Kidney capillary endothelial cell (primary cell): ENCODE results near the gene CDC16.
"Not testable (repeated sequence)": the region's sequence is repeated elsewhere in the genome, so short reads cannot be mapped to it uniquely, and the experiment has no call there.

Source experiments
- DNase-seq: peaks from one replicate; pipeline ENCODE4 v3.0.0-alpha.2; 2018; ENCODE audit warnings: low spot score

Gene CDC16

GRCh38 chr13:114234645-114235421, at the start of gene CDC16:
TSS of gene CDC16 (plus strand) at chr13:114234897. CDS start at chr13:114235085, 188 bp downstream.
- peak; percentile 77 for DNase-seq

GRCh38 chr13:114185182-114185971, 49.3 kb upstream of the CDC16 start:
- DNase-seq: no peak

- no peak for DNase-seq
These were observed 39.8 kb upstream of the CDC16 start for GRCh38 chr13:114194853-114195252.

GRCh38 chr13:114196629-114197028, 38.1 kb upstream of the CDC16 start:
- no peak for DNase-seq

- DNase-seq: no peak
These were observed 36.1 kb upstream of the CDC16 start for GRCh38 chr13:114198556-114198955.

- DNase-seq: not testable (repeated sequence)
These were observed 35.2 kb upstream of the CDC16 start for GRCh38 chr13:114199526-114199925.

- DNase-seq: no peak
These were observed 34.7 kb upstream of the CDC16 start for GRCh38 chr13:114199954-114200353.

- DNase-seq: no peak
These were observed 34.2 kb upstream of the CDC16 start for GRCh38 chr13:114200399-114200911.

- DNase-seq: no peak
These were observed 32.1 kb upstream of the CDC16 start for GRCh38 chr13:114202581-114202980.

- no peak for DNase-seq
These were observed 31.2 kb upstream of the CDC16 start for GRCh38 chr13:114203536-114203935.

GRCh38 chr13:114204894-114205293, 29.8 kb upstream of the CDC16 start:
- no peak for DNase-seq

- no peak for DNase-seq
These were observed 26.6 kb upstream of the CDC16 start for GRCh38 chr13:114208134-114208533.

GRCh38 chr13:114211446-114212157, 23.1 kb upstream of the CDC16 start:
- DNase-seq: no peak

GRCh38 chr13:114212158-114212495, 22.6 kb upstream of the CDC16 start:
- DNase-seq: peak; percentile 83

GRCh38 chr13:114213980-114214379, 20.7 kb upstream of the CDC16 start:
- no peak for DNase-seq

GRCh38 chr13:114219392-114219791, 15.3 kb upstream of the CDC16 start:
- no peak for DNase-seq

GRCh38 chr13:114222461-114222968, 12.2 kb upstream of the CDC16 start:
- DNase-seq: no peak

- no peak for DNase-seq
These were observed 10.5 kb upstream of the CDC16 start for GRCh38 chr13:114224201-114224600.

GRCh38 chr13:114225610-114226009, 9.1 kb upstream of the CDC16 start:
- DNase-seq: no peak

GRCh38 chr13:114226088-114226487, 8.6 kb upstream of the CDC16 start:
- DNase-seq: no peak

- peak; percentile 81 for DNase-seq
These were observed 7.9 kb upstream of the CDC16 start for GRCh38 chr13:114226699-114227323.

- no peak for DNase-seq
These were observed 7.2 kb upstream of the CDC16 start for GRCh38 chr13:114227528-114227927.
